ENCODE data around the gene NRP1. TPM values are rescaled to one million over a fixed set of nuclear protein-coding genes. Genes with fewer than 3 reads are reported as not detected.

NRP1 gene
- total RNA-seq, 4 donors from 2014 or later, result 17.7 to 47.0 (median 21.0) TPM

- Histone ChIP-seq H3K36me3 (no peaks in the 10 kb centered on the region), H3K4me1 (no peaks in the 10 kb centered on the region), H3K4me3 (no peak overlapping the region), H3K27ac (no peak overlapping the region), H3K9me3 (no peaks in the 10 kb centered on the region), H3K27me3 (no peaks in the 10 kb centered on the region)
- DNase-seq, result no peak
- TF ChIP-seq CTCF (IDR thresholded peaks at IDR 0.05) (no peak), POLR2A (IDR thresholded peaks at IDR 0.05) (no peak)
Measured at GRCh38 chr10:33309406-33309805, 25.1 kb downstream of the NRP1 start.

DNA sequence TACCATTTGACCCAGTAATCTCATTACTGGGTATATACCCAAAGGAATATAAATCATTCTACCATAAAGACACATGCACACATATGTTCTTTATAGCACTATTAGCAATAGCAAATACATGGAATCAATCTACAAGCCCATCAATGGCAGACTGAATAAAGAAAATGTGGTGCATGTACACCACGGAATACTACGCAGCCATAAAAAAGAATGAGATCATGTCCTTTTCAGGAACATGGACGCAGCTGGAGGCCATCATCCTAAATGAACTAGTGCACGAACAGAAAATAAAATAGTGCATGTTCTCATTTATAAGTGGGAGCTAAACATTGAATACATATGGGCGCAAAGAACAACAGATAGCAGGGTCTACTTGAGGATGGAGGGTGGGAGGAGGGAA lies 26.6 kb downstream of the NRP1 start:
- H3K27ac ChIP-seq, result no peak overlapping the region
- TF ChIP-seq POLR2A (IDR thresholded peaks at IDR 0.05) (no peak), CTCF (IDR thresholded peaks at IDR 0.05) (no peak)
- H3K36me3 ChIP-seq, result no peaks in the 10 kb centered on the region
- DNase-seq, result no peak
- no peaks in the 10 kb centered on the region for H3K9me3 ChIP-seq
- H3K4me1 ChIP-seq, result no peaks in the 10 kb centered on the region
- H3K4me3 ChIP-seq, result no peak overlapping the region
- H3K27me3 ChIP-seq, result no peaks in the 10 kb centered on the region

GRCh38 chr10:33306701-33307519 lies 27.6 kb downstream of the NRP1 start:
- Histone ChIP-seq H3K9me3 (no peaks in the 10 kb centered on the region), H3K27ac (no peak overlapping the region), H3K4me3 (no peak overlapping the region), H3K4me1 (no peaks in the 10 kb centered on the region), H3K36me3 (no peaks in the 10 kb centered on the region), H3K27me3 (no peaks in the 10 kb centered on the region)
- no peak for TF ChIP-seq CTCF (IDR thresholded peaks at IDR 0.05)
- TF ChIP-seq POLR2A (IDR thresholded peaks at IDR 0.05), result no peak
- DNase-seq, result no peak

- H3K27ac ChIP-seq, result no peak overlapping the region
- H3K36me3 ChIP-seq, result no peaks in the 10 kb centered on the region
- TF ChIP-seq POLR2A (IDR thresholded peaks at IDR 0.05) (no peak), CTCF (IDR thresholded peaks at IDR 0.05) (no peak)
- no peaks in the 10 kb centered on the region for H3K9me3 ChIP-seq
- no peak overlapping the region for H3K4me3 ChIP-seq
- no peaks in the 10 kb centered on the region for H3K27me3 ChIP-seq
- no peaks in the 10 kb centered on the region for H3K4me1 ChIP-seq
- no peak for DNase-seq
Measured at GRCh38 chr10:33306126-33306525, 28.3 kb downstream of the NRP1 start.

GRCh38 chr10:33304423-33305225 lies 29.8 kb downstream of the NRP1 start:
- no peaks in the 10 kb centered on the region for H3K36me3 ChIP-seq
- no peak overlapping the region for H3K4me3 ChIP-seq
- H3K4me1 ChIP-seq, result no peaks in the 10 kb centered on the region
- TF ChIP-seq POLR2A (IDR thresholded peaks at IDR 0.05) (no peak), CTCF (IDR thresholded peaks at IDR 0.05) (no peak)
- DNase-seq, result no peak
- H3K9me3 ChIP-seq, result no peaks in the 10 kb centered on the region
- no peaks in the 10 kb centered on the region for H3K27me3 ChIP-seq
- no peak overlapping the region for H3K27ac ChIP-seq

Data from Peyer's patch (tissue), 4 donors.